ENCODE results near the gene ZBTB7C. TPM values are rescaled to one million over a fixed set of nuclear protein-coding genes. Genes with fewer than 3 reads are reported as not detected.

Gene ZBTB7C
- total RNA-seq, 1 donor from 2014 or later, result 0.15 TPM

DNA sequence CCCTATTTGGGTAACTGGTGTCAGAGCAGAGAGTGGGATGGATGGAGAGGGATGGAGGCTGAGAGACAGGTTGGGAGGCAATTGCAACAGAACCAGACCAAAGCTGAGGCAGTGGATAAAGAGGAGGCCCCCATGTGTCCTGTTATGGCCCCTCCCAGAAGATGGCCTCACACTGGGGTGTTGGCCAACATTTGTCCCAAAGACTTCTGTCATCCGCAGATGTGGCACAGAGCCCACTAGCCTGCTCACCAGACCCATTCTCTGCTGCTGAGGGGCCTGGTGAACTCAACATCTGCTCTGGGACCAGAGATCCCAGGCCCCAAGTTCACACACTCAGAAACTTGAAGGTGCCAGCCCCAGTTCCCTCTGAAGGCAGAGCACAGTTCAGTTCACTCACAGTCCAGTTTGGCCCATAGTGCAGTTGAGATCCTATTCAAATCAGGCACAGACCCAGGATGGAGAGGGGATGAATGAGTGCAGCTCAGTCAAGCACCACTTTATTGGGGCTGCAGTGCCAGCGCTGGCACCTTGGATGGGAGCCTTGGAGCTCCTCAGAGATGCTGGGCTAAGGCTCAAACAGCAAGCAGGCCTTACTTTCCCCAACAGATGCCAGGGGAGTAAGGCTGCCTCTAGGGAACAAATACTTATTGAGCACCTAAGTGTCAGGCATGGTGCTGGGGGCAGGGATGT, 189.2 kb downstream of the ZBTB7C start:
- Histone ChIP-seq H3K9me3 (ENCODE audit: low read depth) (no peaks in the 10 kb centered on the region), H3K4me2 (no peak overlapping the region), H3F3A (ENCODE audit: low read depth) (no peaks in the 10 kb centered on the region), H2AFZ (replicated peaks) (no peak overlapping the region), H3K36me3 (no peaks in the 10 kb centered on the region), H3K79me2 (ENCODE audit: low read depth) (no peaks in the 10 kb centered on the region), H4K20me1 (ENCODE audit: low read depth) (no peaks in the 10 kb centered on the region), H3K4me3 (no peak overlapping the region), H3K9ac (no peak overlapping the region), H3K4me1 (no peaks in the 10 kb centered on the region), H3K27ac (no peak overlapping the region), H3K27me3 (no peaks in the 10 kb centered on the region)
- Mint-ChIP-seq H3K9me3 (no peaks in the 10 kb centered on the region), H3K4me3 (no peak overlapping the region), H3K27ac (no peak overlapping the region), H3K36me3 (no peaks in the 10 kb centered on the region), H3K27me3 (ENCODE audit: insufficient read depth, low read depth) (peaks cover 9% of the 10 kb centered on the region), H3K4me1 (peaks cover 8% of the 10 kb centered on the region)
- no peak for DNase-seq (ENCODE audit: low spot score)
- TF ChIP-seq EZH2phosphoT487 (IDR thresholded peaks at IDR 0.05), result no peak
- TF ChIP-seq EZH2 (IDR thresholded peaks at IDR 0.05), result no peak
- TF ChIP-seq, protein P1, sequence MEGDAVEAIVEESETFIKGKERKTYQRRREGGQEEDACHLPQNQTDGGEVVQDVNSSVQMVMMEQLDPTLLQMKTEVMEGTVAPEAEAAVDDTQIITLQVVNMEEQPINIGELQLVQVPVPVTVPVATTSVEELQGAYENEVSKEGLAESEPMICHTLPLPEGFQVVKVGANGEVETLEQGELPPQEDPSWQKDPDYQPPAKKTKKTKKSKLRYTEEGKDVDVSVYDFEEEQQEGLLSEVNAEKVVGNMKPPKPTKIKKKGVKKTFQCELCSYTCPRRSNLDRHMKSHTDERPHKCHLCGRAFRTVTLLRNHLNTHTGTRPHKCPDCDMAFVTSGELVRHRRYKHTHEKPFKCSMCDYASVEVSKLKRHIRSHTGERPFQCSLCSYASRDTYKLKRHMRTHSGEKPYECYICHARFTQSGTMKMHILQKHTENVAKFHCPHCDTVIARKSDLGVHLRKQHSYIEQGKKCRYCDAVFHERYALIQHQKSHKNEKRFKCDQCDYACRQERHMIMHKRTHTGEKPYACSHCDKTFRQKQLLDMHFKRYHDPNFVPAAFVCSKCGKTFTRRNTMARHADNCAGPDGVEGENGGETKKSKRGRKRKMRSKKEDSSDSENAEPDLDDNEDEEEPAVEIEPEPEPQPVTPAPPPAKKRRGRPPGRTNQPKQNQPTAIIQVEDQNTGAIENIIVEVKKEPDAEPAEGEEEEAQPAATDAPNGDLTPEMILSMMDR (IDR thresholded peaks at IDR 0.05), result no peak

DNA sequence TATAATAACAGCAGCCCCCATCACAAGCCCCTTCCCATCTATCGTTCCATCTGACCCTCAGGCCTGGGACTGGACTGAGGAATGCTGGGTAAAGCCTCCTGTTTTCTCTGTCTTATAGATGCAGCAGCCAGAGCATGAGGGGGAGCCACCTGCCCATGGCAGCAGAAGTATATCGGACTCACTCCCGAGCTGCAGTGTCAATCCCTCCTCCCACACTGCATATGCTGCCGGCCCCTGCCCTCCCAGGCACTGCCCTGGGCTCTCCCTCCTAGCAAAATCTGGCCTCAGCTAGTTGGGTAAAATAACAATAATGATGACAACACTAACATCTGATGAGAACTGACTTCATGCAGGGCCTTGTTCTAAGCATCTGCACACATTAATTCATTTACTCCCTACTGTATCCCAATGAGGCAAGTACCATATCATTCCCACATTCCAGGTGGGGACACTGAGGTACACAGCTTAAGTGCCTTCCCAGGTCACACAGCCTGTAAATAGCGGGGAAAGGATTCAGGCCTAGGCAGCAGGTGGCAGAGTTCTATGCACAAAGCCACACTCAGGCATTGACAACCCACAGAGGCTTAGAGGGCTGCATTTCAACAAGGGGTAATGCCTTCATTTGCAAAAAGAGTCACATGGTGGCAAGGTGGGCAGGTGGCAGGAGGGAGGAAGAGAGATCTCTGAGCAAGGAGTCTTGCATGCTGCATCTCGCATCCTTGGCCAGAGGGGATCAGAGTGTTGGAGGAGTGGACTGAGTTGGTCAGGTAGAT, 190.0 kb downstream of the ZBTB7C start:
- no peaks in the 10 kb centered on the region for H3K79me2 ChIP-seq (ENCODE audit: low read depth)

DNA sequence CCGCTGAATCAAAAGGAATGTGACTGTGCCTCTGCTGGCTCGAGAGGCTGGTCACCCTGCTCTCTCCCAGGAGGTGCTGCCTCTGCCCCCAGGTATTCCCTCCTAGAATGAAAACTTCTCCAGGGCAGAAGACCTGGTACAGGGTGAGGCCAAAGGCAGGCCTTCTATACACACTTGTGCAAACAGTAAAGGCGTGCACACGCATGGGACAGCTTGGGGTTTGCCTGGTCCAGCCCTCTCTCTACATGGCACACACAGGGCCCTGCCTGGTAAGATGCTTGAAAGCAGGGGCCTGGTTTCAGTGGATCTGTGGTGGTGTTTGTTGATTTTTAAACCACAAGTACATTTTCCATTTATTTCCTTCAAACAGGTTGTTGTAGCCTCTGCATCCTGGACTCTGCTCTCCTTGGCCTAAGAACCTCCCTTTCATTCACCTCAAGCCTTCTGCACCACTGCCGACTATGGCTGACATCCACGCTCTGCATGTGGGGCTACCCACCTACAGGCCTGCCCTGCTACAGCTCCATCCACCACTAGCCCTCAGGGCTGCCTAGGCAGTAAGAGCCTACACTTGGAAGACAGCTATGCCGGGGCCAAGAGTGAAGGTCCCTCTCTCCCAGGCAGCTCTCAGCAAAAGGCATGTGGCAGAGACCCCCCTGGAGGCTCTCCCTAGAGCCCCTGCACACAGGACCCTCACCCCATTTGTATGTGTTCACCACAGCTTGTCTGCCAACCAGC, 190.7 kb downstream of the ZBTB7C start:
- Histone ChIP-seq H2AFZ (replicated peaks) (no peak overlapping the region), H3K36me3 (no peaks in the 10 kb centered on the region), H3F3A (ENCODE audit: low read depth) (no peaks in the 10 kb centered on the region), H3K27ac (no peak overlapping the region), H3K9me3 (ENCODE audit: low read depth) (no peaks in the 10 kb centered on the region), H3K27me3 (no peaks in the 10 kb centered on the region), H3K4me2 (no peak overlapping the region), H4K20me1 (ENCODE audit: low read depth) (no peaks in the 10 kb centered on the region), H3K79me2 (ENCODE audit: low read depth) (no peaks in the 10 kb centered on the region), H3K4me1 (no peaks in the 10 kb centered on the region), H3K4me3 (no peak overlapping the region), H3K9ac (no peak overlapping the region)
- H3K27ac Mint-ChIP-seq, result no peak overlapping the region
- peaks cover 4% of the 10 kb centered on the region for H3K9me3 Mint-ChIP-seq
- TF ChIP-seq EZH2phosphoT487 (IDR thresholded peaks at IDR 0.05) (no peak), EZH2 (IDR thresholded peaks at IDR 0.05) (no peak)
- TF ChIP-seq, protein P1 (IDR thresholded peaks at IDR 0.05), result no peak
- no peak overlapping the region for H3K4me3 Mint-ChIP-seq
- peaks cover 8% of the 10 kb centered on the region for H3K4me1 Mint-ChIP-seq
- DNase-seq (ENCODE audit: low spot score), result no peak
- no peaks in the 10 kb centered on the region for H3K36me3 Mint-ChIP-seq
- H3K27me3 Mint-ChIP-seq (ENCODE audit: insufficient read depth, low read depth), result peaks cover 6% of the 10 kb centered on the region

More for the DNA sequence above, 190.0 kb downstream of the ZBTB7C start:
- no peaks in the 10 kb centered on the region for H3F3A ChIP-seq (ENCODE audit: low read depth)
- no peak overlapping the region for H3K9ac ChIP-seq
- H3K4me3 Mint-ChIP-seq, result no peak overlapping the region
- no peaks in the 10 kb centered on the region for H3K9me3 Mint-ChIP-seq
- H3K4me1 Mint-ChIP-seq, result peaks cover 8% of the 10 kb centered on the region
- H3K4me2 ChIP-seq, result no peak overlapping the region
- H3K27me3 Mint-ChIP-seq (ENCODE audit: insufficient read depth, low read depth), result peaks cover 8% of the 10 kb centered on the region
- no peaks in the 10 kb centered on the region for H3K27me3 ChIP-seq
- no peak for DNase-seq (ENCODE audit: low spot score)
- H3K4me3 ChIP-seq, result no peak overlapping the region
- peak overlapping the region; percentile 59 for H3K27ac Mint-ChIP-seq
- H3K36me3 Mint-ChIP-seq, result no peaks in the 10 kb centered on the region
- no peaks in the 10 kb centered on the region for H3K36me3 ChIP-seq
- H3K9me3 ChIP-seq (ENCODE audit: low read depth), result no peaks in the 10 kb centered on the region
- H2AFZ ChIP-seq (replicated peaks), result no peak overlapping the region
- H4K20me1 ChIP-seq (ENCODE audit: low read depth), result no peaks in the 10 kb centered on the region
- TF ChIP-seq, protein P1 (IDR thresholded peaks at IDR 0.05), result peak; percentile 20
- no peak for TF ChIP-seq EZH2 (IDR thresholded peaks at IDR 0.05)
- no peaks in the 10 kb centered on the region for H3K4me1 ChIP-seq
- no peak overlapping the region for H3K27ac ChIP-seq
